Psoas muscle (tissue), 8 donors: ENCODE results near the gene ABHD12. TPM values are rescaled to one million over a fixed set of nuclear protein-coding genes. Genes with fewer than 3 reads are reported as not detected.
"Not testable (repeated sequence)": the region's sequence is repeated elsewhere in the genome, so short reads cannot be mapped to it uniquely, and the experiment has no call there.

ENCODE experiments used
- ATAC-seq, 4 donors: fragments of 200-7000 bp; cut with Tn5 transposase; one replicate each; pipeline ENCODE4 v1.9.1; 2020; ENCODE audit warnings: moderate library complexity in 3 of 4, mild to moderate bottlenecking in 2 of 4
- DNase-seq, 2 donors: peaks; one replicate each; pipeline ENCODE4 v3.0.0-alpha.2; 2020
- H3K27ac ChIP-seq: fragments of 200-600 bp; one replicate; pipeline ENCODE4 v1.8.0; 2022
- H3K27me3 ChIP-seq, 3 donors: fragments of 200-600 bp in 1 of 3; one replicate each; pipeline versions ENCODE4 v1.6.1 to v1.8.0; 2013 to 2022; ENCODE audit warnings: low read length in 2 of 3, mild to moderate bottlenecking in 2 of 3, moderate library complexity in 1 of 3; ENCODE audit not compliant: insufficient read depth in 3 of 3
- H3K36me3 ChIP-seq, 2 donors: fragments of 200-600 bp in 1 of 2; one replicate each; pipeline versions ENCODE4 v1.6.1 to v1.8.0; 2013 to 2022; ENCODE audit warnings: low read depth in 1 of 2, mild to moderate bottlenecking in 1 of 2, moderate library complexity in 1 of 2; ENCODE audit not compliant: insufficient read depth in 1 of 2
- H3K4me1 ChIP-seq: fragments of 200-600 bp; one replicate; pipeline ENCODE4 v1.8.0; 2022
- H3K4me3 ChIP-seq: fragments of 200-600 bp; one replicate; pipeline ENCODE4 v1.8.0; 2022; ENCODE audit warnings: mild to moderate bottlenecking
- H3K9me3 ChIP-seq: fragments of 200-600 bp; one replicate; pipeline ENCODE4 v1.8.0; 2022
- WGBS, 3 donors: extraction: QIAGEN DNeasy Blood & Tissue Kit; methylation state at CpG; one replicate each; pipeline versions ENCODE4 v1.1.6 to v1.1.7; 2013; 5-methylcytosine and 5-hydroxymethylcytosine counted together
- intact Hi-C, 2 donors: fragments of 100-400 bp; cut with DNase I; formaldehyde crosslinking; loops; one replicate each; pipeline versions ENCODE4 v1.11.0 to v1.14.2; 2022
- polyA plus RNA-seq, 3 donors: library from polyadenylated mRNA; stranded (reverse); fragments of 200-250 nt; gene quantifications; one replicate each; pipeline ENCODE4 v1.2.3, GENCODE V29; 2013
- total RNA-seq, 4 donors: library from RNA; stranded (reverse); fragmentation: NEBNext Ultra II Directional in 2 of 4; extraction: Animal tissue kit (Norgen Biotek cat#: 25700) in 2 of 4; gene quantifications; one replicate each; pipeline versions ENCODE4 v1.2.1 to v1.2.4, GENCODE V29; 2021 to 2023
- TF ChIP-seq, protein P1 (sequence below): fragments of 200-600 bp; IDR thresholded peaks from one replicate; pipeline ENCODE4 v1.8.0; 2022; ENCODE audit warnings: antibody characterized with exemption
- donor health status: healthy with polysubstance abuse.
- donor health status: DM: no; HTN: no; CAD: no; lungs with moderate emphysema.
- donor health status: Bipolar disorder and iron deficiency.
- donor health status: healthy.
- donor health status: DM: yes; HTN: yes; CAD: no.
- donor health status: DM: no; HTN: no; CAD: no.
- donor health status: DM: no; HTN: no; CAD: no.
- donor health status: DM: yes; HTN: yes; CAD: no.

ABHD12 gene
- total and polyA plus RNA-seq, 7 donors = 7.9 to 15.5 (median 9.6) TPM

DNA sequence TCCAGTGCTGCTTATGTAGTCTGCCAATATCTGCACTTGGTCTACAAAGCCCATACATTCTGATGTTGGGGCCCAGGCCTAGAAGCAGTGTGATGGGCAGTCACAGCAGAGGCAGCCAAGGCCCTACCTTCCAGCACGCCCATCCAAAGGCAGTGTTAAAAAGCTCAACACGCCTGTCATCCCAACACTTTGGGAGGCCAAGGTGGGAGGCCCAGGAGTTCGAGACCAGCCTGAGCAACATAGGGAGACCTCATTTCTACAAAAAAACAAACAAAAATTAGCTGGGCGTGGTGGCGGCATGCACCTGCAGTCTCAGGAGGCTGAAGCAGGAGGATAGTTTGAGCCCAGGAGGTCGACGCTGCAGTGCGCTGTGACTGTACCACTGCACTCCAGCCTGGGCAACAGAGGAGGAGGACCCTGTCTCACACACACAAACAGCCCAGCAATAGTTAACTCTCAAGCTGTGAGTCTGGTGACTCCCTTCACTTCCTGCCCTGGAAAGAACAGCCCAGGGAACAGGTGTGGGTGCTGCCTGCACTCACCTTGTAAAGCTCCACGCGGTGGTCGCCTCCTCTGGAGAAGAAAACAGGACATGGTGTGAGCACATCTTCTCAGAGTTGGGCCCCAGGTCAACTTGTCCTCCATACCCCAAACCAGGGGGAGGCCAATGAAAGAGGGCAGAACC lies 74.0 kb downstream of the ABHD12 start:
- Histone ChIP-seq H3K4me3 (no peak overlapping the region), H3K4me1 (peaks cover under 1% of the 10 kb centered on the region), H3K9me3 (no peaks in the 10 kb centered on the region), H3K36me3 (peaks cover 0 to 10% of the 10 kb centered on the region in 2 donors), H3K27ac (no peak overlapping the region), H3K27me3 (no peaks in the 10 kb centered on the region)
- WGBS, 3 donors = 96 to 100% (median 97%) methylated on average over 11 of the region's 11 CpGs
- intact Hi-C loops = loop anchor here in 1 of 2 donors (10.0 kb wide), 1 partner anchor 78 kb away; the partner anchor contains the start of gene ABHD12
- DNase-seq = no peak
- TF ChIP-seq, protein P1, sequence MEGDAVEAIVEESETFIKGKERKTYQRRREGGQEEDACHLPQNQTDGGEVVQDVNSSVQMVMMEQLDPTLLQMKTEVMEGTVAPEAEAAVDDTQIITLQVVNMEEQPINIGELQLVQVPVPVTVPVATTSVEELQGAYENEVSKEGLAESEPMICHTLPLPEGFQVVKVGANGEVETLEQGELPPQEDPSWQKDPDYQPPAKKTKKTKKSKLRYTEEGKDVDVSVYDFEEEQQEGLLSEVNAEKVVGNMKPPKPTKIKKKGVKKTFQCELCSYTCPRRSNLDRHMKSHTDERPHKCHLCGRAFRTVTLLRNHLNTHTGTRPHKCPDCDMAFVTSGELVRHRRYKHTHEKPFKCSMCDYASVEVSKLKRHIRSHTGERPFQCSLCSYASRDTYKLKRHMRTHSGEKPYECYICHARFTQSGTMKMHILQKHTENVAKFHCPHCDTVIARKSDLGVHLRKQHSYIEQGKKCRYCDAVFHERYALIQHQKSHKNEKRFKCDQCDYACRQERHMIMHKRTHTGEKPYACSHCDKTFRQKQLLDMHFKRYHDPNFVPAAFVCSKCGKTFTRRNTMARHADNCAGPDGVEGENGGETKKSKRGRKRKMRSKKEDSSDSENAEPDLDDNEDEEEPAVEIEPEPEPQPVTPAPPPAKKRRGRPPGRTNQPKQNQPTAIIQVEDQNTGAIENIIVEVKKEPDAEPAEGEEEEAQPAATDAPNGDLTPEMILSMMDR = no peak
- no peak for ATAC-seq

DNA sequence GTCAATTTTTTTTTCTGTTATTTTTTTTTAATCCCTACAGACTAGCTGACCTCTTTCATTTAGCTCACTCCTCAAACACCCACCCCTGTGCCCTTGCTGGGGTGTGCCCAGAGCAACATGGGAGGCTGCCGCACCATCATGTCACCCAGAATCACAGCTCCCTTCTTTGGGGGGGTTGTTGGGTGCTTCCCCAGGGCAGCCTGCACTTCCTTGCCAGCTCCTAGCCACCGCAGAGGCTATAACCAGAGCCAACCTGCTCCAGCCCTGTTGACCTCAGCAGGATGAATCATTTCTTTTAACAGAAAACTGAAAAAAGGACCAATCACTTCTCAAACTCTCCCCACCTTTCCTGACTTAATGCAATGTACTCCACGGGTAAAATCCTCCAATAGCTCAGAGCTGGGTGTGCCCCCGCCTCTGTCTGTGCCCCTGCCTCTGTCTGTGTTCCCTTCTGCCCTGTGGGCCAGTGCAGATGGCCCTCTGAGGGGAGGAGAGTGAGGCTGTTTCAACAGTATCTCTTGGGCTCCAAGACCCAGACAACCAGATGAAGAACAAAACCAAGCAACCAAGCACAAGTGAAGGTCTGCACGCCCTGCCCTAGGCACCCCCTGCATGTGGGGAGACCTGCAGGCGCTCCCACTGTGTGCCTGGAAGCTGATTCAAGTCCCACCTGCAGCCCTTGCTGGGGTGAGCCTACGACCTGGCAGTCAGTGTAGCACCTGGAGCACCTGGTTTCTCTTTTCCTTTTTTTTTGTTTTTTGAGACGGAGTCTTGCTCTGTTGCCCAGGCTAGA lies 75.0 kb downstream of the ABHD12 start:
- intact Hi-C loops = loop anchor here in 1 of 2 donors (10.0 kb wide), 1 partner anchor 79 kb away; the partner anchor contains the start of gene ABHD12
- ATAC-seq = no peak
- DNase-seq = no peak

GRCh38 chr20:25314497-25315417 lies 75.9 kb downstream of the ABHD12 start:
- peaks cover 19% of the 10 kb centered on the region for H3K4me1 ChIP-seq
- no peaks in the 10 kb centered on the region for H3K9me3 ChIP-seq
- intact Hi-C loops = loop anchor here (5.0 to 10.0 kb wide), 2 partner anchors 68 to 80 kb away; partner anchors contain the start of gene ABHD12 (in 1 of the 2)
- H3K27me3 ChIP-seq = no peaks in the 10 kb centered on the region
- H3K27ac ChIP-seq = no peak overlapping the region
- WGBS, 3 donors = 93 to 98% (median 93%) methylated on average over 17 of the region's 17 CpGs
- peaks cover 0 to 10% of the 10 kb centered on the region in 2 donors for H3K36me3 ChIP-seq
- DNase-seq (no peak), ATAC-seq (no peak)
- no peak overlapping the region for H3K4me3 ChIP-seq
- TF ChIP-seq, protein P1 = no peak

More for the DNA sequence above, 75.0 kb downstream of the ABHD12 start:
- WGBS, 3 donors = 87 to 93% (median 89%) methylated on average over 8 of the region's 8 CpGs
- Histone ChIP-seq H3K4me1 (peaks cover 11% of the 10 kb centered on the region), H3K4me3 (no peak overlapping the region), H3K9me3 (no peaks in the 10 kb centered on the region), H3K36me3 (peaks cover 0 to 10% of the 10 kb centered on the region in 2 donors), H3K27ac (no peak overlapping the region), H3K27me3 (no peaks in the 10 kb centered on the region)
- TF ChIP-seq, protein P1 = no peak

DNA sequence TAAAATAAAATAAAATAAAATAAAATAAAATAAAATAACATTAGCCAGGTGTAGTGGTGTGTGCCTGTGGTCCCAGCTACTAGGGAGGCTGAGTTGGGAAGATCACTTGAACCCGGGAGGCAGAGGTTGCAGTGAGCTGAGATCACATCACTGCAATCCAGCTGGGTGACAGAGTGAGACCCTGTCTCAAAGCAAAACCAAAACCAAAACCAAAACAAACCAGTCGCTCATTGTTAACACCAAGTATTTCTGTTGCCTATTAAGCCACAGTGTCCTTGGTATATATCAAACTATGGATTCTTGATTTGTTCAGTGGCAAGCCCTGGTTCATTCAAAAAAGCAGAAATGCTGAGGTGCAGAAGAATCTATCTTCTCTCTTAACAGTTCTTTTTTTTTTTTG lies 77.0 kb downstream of the ABHD12 start:
- Histone ChIP-seq H3K4me3 (no peak overlapping the region), H3K27ac (no peak overlapping the region), H3K27me3 (no peaks in the 10 kb centered on the region), H3K9me3 (no peaks in the 10 kb centered on the region), H3K36me3 (peaks cover 0 to 10% of the 10 kb centered on the region in 2 donors), H3K4me1 (peaks cover 22% of the 10 kb centered on the region)
- WGBS, 3 donors = 90 to 96% (median 91%) methylated on average over 2 of the region's 2 CpGs
- intact Hi-C loops = loop anchor here (5.0 to 10.0 kb wide), 2 partner anchors 69 to 81 kb away; partner anchors contain the start of gene ABHD12 (in 1 of the 2)
- DNase-seq (no peak), ATAC-seq (no peak)
- TF ChIP-seq, protein P1 = no peak

GRCh38 chr20:25312716-25313115 lies 77.9 kb downstream of the ABHD12 start:
- not testable (repeated sequence) for H3K27me3 ChIP-seq, H3K27ac ChIP-seq, H3K4me3 ChIP-seq, ATAC-seq, DNase-seq, H3K9me3 ChIP-seq
- Histone ChIP-seq H3K36me3 (peaks cover 0 to 16% of the 10 kb centered on the region in 2 donors), H3K4me1 (peaks cover 22% of the 10 kb centered on the region)
- intact Hi-C loops = loop anchor here (5.0 to 10.0 kb wide), 2 partner anchors 70 to 82 kb away; partner anchors contain the start of gene ABHD12 (in 1 of the 2)
- 90 to 100% (median 93%) methylated on average over 7 to 25 of the region's 33 CpGs for WGBS, 3 donors
